ENCODE data around the gene OR5K2. TPM values are rescaled to one million over a fixed set of nuclear protein-coding genes. Genes with fewer than 3 reads are reported as not detected.

Gene OR5K2
- total and polyA plus RNA-seq, 2 of the 4 experiments (the other 2 are of a cell fraction) = not detected

DNA sequence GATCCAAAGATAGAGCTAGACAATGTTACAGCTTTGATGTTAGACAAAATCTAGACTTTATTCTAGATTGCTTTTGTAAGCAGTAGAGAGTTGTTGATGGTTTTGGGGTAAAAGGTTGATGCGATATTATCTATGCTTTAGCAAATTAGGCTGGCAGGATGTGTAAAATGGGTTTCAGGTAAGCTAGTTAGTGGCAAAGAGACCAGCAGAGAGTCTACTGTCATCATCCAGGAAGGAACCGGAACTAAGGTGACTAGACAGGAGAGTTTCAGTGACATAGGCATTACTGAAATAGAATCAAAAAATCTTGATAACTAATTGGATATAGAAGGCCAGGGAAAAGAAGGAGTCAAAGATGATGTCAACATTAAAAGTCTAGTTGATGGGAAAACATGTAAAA lies 11.1 kb downstream of the OR5K2 start:
- ATAC-seq (ENCODE audit: low read depth) (no peak), DNase-seq (no peak)
- no peak overlapping the region for H3K9ac ChIP-seq (ENCODE audit: low read depth, low read length)
- 100% methylated on average over 2 of the region's 2 CpGs; no CpG with 5 or more reads in 1 of the 2 experiments for WGBS, 2 experiments (ENCODE audit: extremely low coverage in 2 of 2, insufficient read length in 1 of 2)
- H3K27ac ChIP-seq (ENCODE audit: insufficient read depth, low read length) = no peak overlapping the region
- H4K8ac ChIP-seq (ENCODE audit: low read depth in 2 of 2, low read length in 2 of 2) = no peak overlapping the region
- H3K27me3 ChIP-seq (ENCODE audit: control insufficient read depth, insufficient read depth, low read length) = no peaks in the 10 kb centered on the region
- ChIA-PET CTCF (no interaction called here), POLR2A (ENCODE audit: unreplicated experiment) (no interaction called here)
- no peak overlapping the region for H3K4ac ChIP-seq (ENCODE audit: low read depth, low read length)
- no peak overlapping the region for H2BK15ac ChIP-seq (ENCODE audit: low read depth, low read length)
- TF ChIP-seq CHD1 (IDR thresholded peaks at IDR 0.05; ENCODE audit: low read depth, low read length) (no peak), RAD21 (IDR thresholded peaks at IDR 0.05; ENCODE audit: low read length) (no peak)
- H3K14ac ChIP-seq (replicated peaks; ENCODE audit: low read depth, low read length) = no peak overlapping the region
- H3K56ac ChIP-seq (ENCODE audit: extremely low read depth, insufficient read depth, low read length) = no peak overlapping the region
- no peak overlapping the region for H3K4me2 ChIP-seq (ENCODE audit: low read depth, low read length)
- no peak overlapping the region for H3K4me3 ChIP-seq (ENCODE audit: insufficient read depth, low read depth, low read length)
- no peak overlapping the region for H2AK9ac ChIP-seq (replicated peaks; ENCODE audit: low read depth, low read length, poor library complexity)
- H3K4me1 ChIP-seq (ENCODE audit: control insufficient read depth, insufficient read depth, low read length) = no peaks in the 10 kb centered on the region
- BruUV-seq (replicated peaks) = no TSS peak
- H3K18ac ChIP-seq (ENCODE audit: low read depth, low read length) = no peak overlapping the region
- intact Hi-C loops (cut with micrococcal nuclease) (no loop called here), in situ Hi-C loops (cut with MboI; ENCODE audit: low sequenced_read_pairs) (no loop called here), dilution Hi-C loops (cut with HindIII; ENCODE audit: low sequenced_read_pairs, unreplicated experiment) (no loop called here)
- no peaks in the 10 kb centered on the region for H3K36me3 ChIP-seq (ENCODE audit: control insufficient read depth, insufficient read depth, low read length)
- H4K5ac ChIP-seq (ENCODE audit: low read depth, low read length) = no peak overlapping the region
- H2AFZ ChIP-seq (replicated peaks; ENCODE audit: low read length, poor library complexity) = no peak overlapping the region
- H3K9me1 ChIP-seq (ENCODE audit: insufficient read depth, low read length) = no peaks in the 10 kb centered on the region
- H3K23ac ChIP-seq (ENCODE audit: low read depth, low read length) = no peak overlapping the region
- no peaks in the 10 kb centered on the region for H3K79me1 ChIP-seq (ENCODE audit: low read depth in 1 of 2, low read length in 2 of 2)
- H2BK120ac ChIP-seq (ENCODE audit: low read depth, low read length) = no peak overlapping the region
- H4K20me1 ChIP-seq (ENCODE audit: insufficient read depth, low read length) = no peaks in the 10 kb centered on the region
- no peak overlapping the region for H2BK20ac ChIP-seq (ENCODE audit: low read depth, low read length)
- no peak overlapping the region for H2AK5ac ChIP-seq (ENCODE audit: low read depth, low read length)
- H2BK5ac ChIP-seq (ENCODE audit: low read depth, low read length, poor library complexity, severe bottlenecking) = no peak overlapping the region
- H4K91ac ChIP-seq (ENCODE audit: insufficient read depth, low read depth, low read length) = no peak overlapping the region
- no peaks in the 10 kb centered on the region for H3K9me3 ChIP-seq (ENCODE audit: control insufficient read depth, insufficient read depth, low read length)
